H1 (cell line): ENCODE measurements around the gene LRRC18. TPM values are rescaled to one million over a fixed set of nuclear protein-coding genes. Genes with fewer than 3 reads are reported as not detected.

ENCODE experiments used
- CTCF ChIA-PET: fragments of 300-600 bp; sonication (Branson Sonifier 250); formaldehyde crosslinking; loops from one replicate; lab custom pipeline; 2021; ENCODE audit not compliant: partially characterized antibody; lab: Charles Lee
- POLR2A ChIA-PET: fragments of 300-600 bp; sonication (Branson Sonifier 250); formaldehyde crosslinking; loops from one replicate; lab custom pipeline; 2021; ENCODE audit warnings: inconsistent platforms; ENCODE audit not compliant: partially characterized antibody; lab: Charles Lee
- DNase-seq, 2 experiments: peaks; one replicate each; pipeline versions ENCODE4 v3.0.0 to v3.0.0-alpha.2; 2010 to 2022; ENCODE audit warnings: low spot score in 2 of 2, low read depth in 1 of 2, mixed read lengths in 1 of 2
- FAIRE-seq: peaks from 2 replicates; lab custom pipeline; 2011; peaks lifted over from hg19 to GRCh38; lab: Jason Lieb, UNC
- H2AFZ ChIP-seq: 2 replicates; pipeline ENCODE4 v1.8.1; 2012; ENCODE audit warnings: low read length, inconsistent platforms
- H2AK5ac ChIP-seq: 2 replicates; pipeline ENCODE4 v1.6.1; 2013; ENCODE audit warnings: low read depth, low read length
- H2BK120ac ChIP-seq: replicated peaks from 2 replicates; pipeline ENCODE3; 2013; ENCODE audit warnings: low read depth, low read length, inconsistent platforms
- H2BK12ac ChIP-seq: 2 replicates; pipeline ENCODE4 v1.6.1; 2013; ENCODE audit warnings: low read depth, low read length
- H2BK15ac ChIP-seq: 2 replicates; pipeline ENCODE4 v1.6.1; 2013; ENCODE audit warnings: low read length
- H2BK20ac ChIP-seq: 2 replicates; pipeline ENCODE4 v1.6.1; 2013; ENCODE audit warnings: low read length
- H2BK5ac ChIP-seq: 2 replicates; pipeline ENCODE4 v1.6.1; 2013; ENCODE audit warnings: low read depth, low read length
- H3K14ac ChIP-seq: 2 replicates; pipeline ENCODE4 v1.6.1; 2013; ENCODE audit warnings: inconsistent platforms; ENCODE audit not compliant: insufficient read length
- H3K18ac ChIP-seq: 2 replicates; pipeline ENCODE4 v1.6.1; 2013; ENCODE audit warnings: low read length; ENCODE audit errors: extremely low read depth
- H3K23ac ChIP-seq: 2 replicates; pipeline ENCODE4 v1.6.1; 2013; ENCODE audit warnings: inconsistent platforms; ENCODE audit not compliant: insufficient read length
- H3K23me2 ChIP-seq: 2 replicates; pipeline ENCODE4 v1.6.1; 2013; ENCODE audit warnings: low read depth, low read length
- H3K27ac ChIP-seq: 2 replicates; pipeline ENCODE4 v1.6.1; 2011; ENCODE audit warnings: low read depth, low read length, inconsistent platforms
- H3K27me3 ChIP-seq, 4 experiments: replicated peaks in 1 of 4; 1 replicate in 1 of 4; 2 replicates in 3 of 4; pipeline versions ENCODE4 v1.6.1 to v1.8.1; 2011 to 2013; ENCODE audit warnings: low read length in 3 of 4, mild to moderate bottlenecking in 3 of 4, inconsistent platforms in 2 of 4, mixed read lengths in 2 of 4, moderate library complexity in 1 of 4; ENCODE audit not compliant: control insufficient read depth in 3 of 4, insufficient read depth in 3 of 4; ENCODE audit errors: extremely low read depth in 1 of 4
- H3K36me3 ChIP-seq, 4 experiments: 2 replicates each; pipeline versions ENCODE4 v1.6.1 to v1.8.1; 2011 to 2013; ENCODE audit warnings: mild to moderate bottlenecking in 4 of 4, low read length in 3 of 4, moderate library complexity in 2 of 4, control low read depth in 1 of 4, inconsistent platforms in 1 of 4; ENCODE audit not compliant: insufficient read depth in 4 of 4, control insufficient read depth in 2 of 4
- H3K4ac ChIP-seq: replicated peaks from 2 replicates; pipeline ENCODE3; 2013; ENCODE audit warnings: low read length, low read depth, mixed read lengths, inconsistent platforms; ENCODE audit not compliant: insufficient read length
- H3K4me1 ChIP-seq, 4 experiments: replicated peaks in 1 of 4; 1 replicate in 1 of 4; 2 replicates in 3 of 4; pipeline versions ENCODE4 v1.6.1 to v1.8.1; 2011 to 2013; ENCODE audit warnings: low read length in 3 of 4, inconsistent platforms in 2 of 4, mixed read lengths in 1 of 4; ENCODE audit not compliant: insufficient read depth in 4 of 4, control insufficient read depth in 3 of 4
- H3K4me2 ChIP-seq, 2 experiments: 2 replicates each; pipeline versions ENCODE4 v1.6.1 to v1.8.1; 2011 to 2013; ENCODE audit warnings: low read depth in 2 of 2, low read length in 2 of 2, control low read depth in 1 of 2, inconsistent platforms in 1 of 2, mild to moderate bottlenecking in 1 of 2; ENCODE audit not compliant: insufficient read depth in 1 of 2
- H3K4me3 ChIP-seq, 4 experiments: fragments of 200-600, 300-600 bp in 1 of 4; sonication (generic), shearing (Covaris generic), sonication (Bioruptor Twin) in 1 of 4; 2 replicates each; pipeline versions ENCODE4 v1.5.1 to v1.8.1; 2011 to 2016; ENCODE audit warnings: low read length in 4 of 4, low read depth in 3 of 4, control low read depth in 2 of 4, inconsistent platforms in 2 of 4, mild to moderate bottlenecking in 2 of 4, mixed read lengths in 1 of 4, moderate library complexity in 1 of 4; ENCODE audit not compliant: insufficient read depth in 2 of 4; ENCODE audit errors: extremely low read depth in 1 of 4
- H3K56ac ChIP-seq: replicated peaks from 2 replicates; pipeline ENCODE3; 2013; ENCODE audit warnings: low read depth, mild to moderate bottlenecking, mixed read lengths, low read length, inconsistent platforms; ENCODE audit not compliant: insufficient read length
- H3K79me1 ChIP-seq: 2 replicates; pipeline ENCODE4 v1.6.1; 2013; ENCODE audit warnings: low read depth, low read length, control low read depth
- H3K79me2 ChIP-seq, 2 experiments: 2 replicates each; pipeline versions ENCODE4 v1.6.1 to v1.8.1; 2012 to 2013; ENCODE audit warnings: low read length in 2 of 2, mild to moderate bottlenecking in 2 of 2, inconsistent platforms in 1 of 2; ENCODE audit not compliant: insufficient read depth in 2 of 2, control insufficient read depth in 1 of 2
- H3K9ac ChIP-seq, 4 experiments: replicated peaks in 1 of 4; 1 replicate in 1 of 4; 2 replicates in 3 of 4; pipeline versions ENCODE4 v1.6.1 to v1.8.1; 2011 to 2013; ENCODE audit warnings: low read depth in 3 of 4, low read length in 3 of 4, control low read depth in 2 of 4, mild to moderate bottlenecking in 2 of 4, moderate library complexity in 2 of 4, inconsistent platforms in 1 of 4; ENCODE audit errors: extremely low read depth in 1 of 4
- H3K9me3 ChIP-seq, 2 experiments: 2 replicates each; pipeline versions ENCODE4 v1.6.1 to v1.8.1; 2012 to 2013; ENCODE audit warnings: mild to moderate bottlenecking in 2 of 2, moderate library complexity in 2 of 2, control low read depth in 1 of 2, inconsistent platforms in 1 of 2, low read depth in 1 of 2, low read length in 1 of 2, mixed read lengths in 1 of 2; ENCODE audit not compliant: insufficient read depth in 2 of 2
- H4K20me1 ChIP-seq, 2 experiments: replicated peaks in 1 of 2; 2 replicates each; pipeline versions ENCODE3 to v1.8.1; 2011 to 2013; ENCODE audit warnings: inconsistent platforms in 2 of 2, low read length in 2 of 2, mild to moderate bottlenecking in 1 of 2; ENCODE audit not compliant: insufficient read depth in 2 of 2, control insufficient read depth in 1 of 2
- H4K5ac ChIP-seq: 2 replicates; pipeline ENCODE4 v1.6.1; 2013; ENCODE audit warnings: low read length, low read depth, mixed read lengths, inconsistent platforms; ENCODE audit not compliant: insufficient read length
- H4K8ac ChIP-seq: 2 replicates; pipeline ENCODE4 v1.8.0; 2013; ENCODE audit warnings: mild to moderate bottlenecking, moderate library complexity, low read length, inconsistent platforms; ENCODE audit not compliant: insufficient read depth; ENCODE audit errors: extremely low read depth
- H4K91ac ChIP-seq: replicated peaks from 2 replicates; pipeline ENCODE3; 2013; ENCODE audit warnings: low read length, mixed read lengths, inconsistent platforms; ENCODE audit not compliant: insufficient read length
- ASH2L ChIP-seq: fragments of 200-600, 300-600 bp; sonication (generic); IDR thresholded peaks from one replicate; pipeline ENCODE4 v1.7.1; 2017; ENCODE audit warnings: low read length
- CEBPB ChIP-seq: IDR thresholded peaks from 2 replicates; pipeline ENCODE4 v1.6.1; 2012; ENCODE audit warnings: low read depth, low read length
- CTCF ChIP-seq, 3 experiments: IDR thresholded peaks; 1 replicate in 2 of 3; 2 replicates in 1 of 3; pipeline versions ENCODE4 v1.5.1 to v1.6.1; 2011; ENCODE audit warnings: low read length in 3 of 3, mild to moderate bottlenecking in 3 of 3, inconsistent platforms in 2 of 3, low read depth in 1 of 3, moderate library complexity in 1 of 3; ENCODE audit not compliant: insufficient read depth in 1 of 3; ENCODE audit errors: control extremely low read depth in 1 of 3
- FOSL1 ChIP-seq: IDR thresholded peaks from 2 replicates; pipeline ENCODE4 v1.6.1; 2011; ENCODE audit warnings: mild to moderate bottlenecking, low read depth, low read length, moderate library complexity; ENCODE audit not compliant: insufficient read depth
- RNF2 ChIP-seq: fragments of 200-900, 300-1000 bp; sonication (generic); IDR thresholded peaks from 2 replicates; pipeline ENCODE4 v1.7.1; 2016; ENCODE audit warnings: borderline replicate concordance, low read depth, mild to moderate bottlenecking, antibody characterized with exemption, low read length; ENCODE audit not compliant: poor library complexity, severe bottlenecking; ENCODE audit errors: missing control alignments
- SAP30 ChIP-seq: fragments of 300-600 bp; sonication (generic); IDR thresholded peaks from 2 replicates; pipeline ENCODE4 v1.7.1; 2012; ENCODE audit warnings: low read length, moderate library complexity, mild to moderate bottlenecking, inconsistent platforms; ENCODE audit not compliant: insufficient read depth, insufficient replicate concordance
- SIRT6 ChIP-seq: IDR thresholded peaks from one replicate; pipeline ENCODE4 v1.7.1; 2012; ENCODE audit warnings: low read length, inconsistent platforms
- SP1 ChIP-seq: IDR thresholded peaks from 2 replicates; pipeline ENCODE4 v1.6.1; 2011; ENCODE audit warnings: low read depth, low read length
- TEAD4 ChIP-seq: IDR thresholded peaks from 2 replicates; pipeline ENCODE4 v1.6.1; 2012; ENCODE audit warnings: low read depth, low read length, inconsistent platforms, mixed read lengths
- WGBS, 2 experiments: shearing (Covaris generic) in 1 of 2; methylation state at CpG; one replicate each; pipeline versions ENCODE4 v1.1.6 to v1.1.7; 2013 to 2015; ENCODE audit warnings: low lambda C conversion rate in 2 of 2, mixed read lengths in 2 of 2, inconsistent platforms in 1 of 2, low coverage in 1 of 2, missing lambda C conversion rate in 1 of 2; ENCODE audit not compliant: insufficient replicate concordance in 2 of 2, insufficient coverage in 1 of 2, insufficient read length in 1 of 2; ENCODE audit errors: extremely low coverage in 1 of 2, missing lambda C conversion rate in 1 of 2; 5-methylcytosine and 5-hydroxymethylcytosine counted together
- polyA plus RNA-seq, 7 experiments: library from polyadenylated mRNA; depleted of rRNA in 3 of 7; stranded (reverse) in 5 of 7; unstranded in 2 of 7; fragments of >200 nt in 5 of 7; fragments of 200-250 nt in 2 of 7; gene quantifications; 1 replicate in 5 of 7; 2 replicates in 1 of 7; 4 replicates in 1 of 7; pipeline versions ENCODE4 v1.2.1 to v1.2.3, GENCODE V29; 2011 to 2013; ENCODE audit warnings: missing spikeins in 2 of 7, mixed read lengths in 2 of 7
- total RNA-seq: library from RNA; stranded (reverse); fragmentation: NEBNext Ultra II Directional; extraction: Animal tissue kit (Norgen Biotek cat#: 25700); gene quantifications from 2 replicates; pipeline ENCODE4 v1.2.1, GENCODE V29; 2021
- TF ChIP-seq, protein P1 (sequence below): IDR thresholded peaks from 2 replicates; pipeline ENCODE4 v1.6.1; 2011; ENCODE audit warnings: low read length, improper control_type of control experiment

The LRRC18 gene
- total and polyA plus RNA-seq, 2 of the 8 experiments (the other 6 are each of a cell fraction or from before 2014, with no cell fraction given) = not detected

GRCh38 chr10:48881937-48882336, 57.7 kb downstream of the LRRC18 start:
- peaks cover 0 to 2% (median 0%) of the 10 kb centered on the region in 4 experiments; a peak in 1 of 7 replicates for H3K4me1 ChIP-seq
- H2BK20ac ChIP-seq = no peak overlapping the region
- H3K9me3 ChIP-seq = no peaks in the 10 kb centered on the region
- H3K56ac ChIP-seq = no peak overlapping the region
- no CpG with 5 or more reads among the region's 1 CpG for WGBS, 2 experiments
- no peak overlapping the region for H4K91ac ChIP-seq
- H2AK5ac ChIP-seq = no peak overlapping the region
- no peak overlapping the region for H4K8ac ChIP-seq
- no peak overlapping the region for H3K27ac ChIP-seq
- H2BK12ac ChIP-seq = no peak overlapping the region
- H2AFZ ChIP-seq = no peak overlapping the region
- H3K36me3 ChIP-seq = no peaks in the 10 kb centered on the region
- H3K79me1 ChIP-seq = no peaks in the 10 kb centered on the region
- no peaks in the 10 kb centered on the region for H4K20me1 ChIP-seq
- H3K23ac ChIP-seq = no peak overlapping the region
- no peak overlapping the region for H2BK120ac ChIP-seq
- H3K18ac ChIP-seq = no peak overlapping the region
- H3K9ac ChIP-seq = no peak overlapping the region
- H3K4ac ChIP-seq = no peak overlapping the region
- H3K4me2 ChIP-seq = no peak overlapping the region
- no peak overlapping the region for H2BK15ac ChIP-seq
- CTCF ChIA-PET = interaction anchor here (1.1 to 1.8 kb wide), 4 partner anchors 16 to 637 kb away, joined by 3 to 7 read pairs (median 4); no protein-coding TSS in a partner anchor
- no peak overlapping the region for H4K5ac ChIP-seq
- POLR2A ChIA-PET = no interaction called here
- DNase-seq (no peak), FAIRE-seq (no peak)
- H2BK5ac ChIP-seq = no peak overlapping the region
- no peaks in the 10 kb centered on the region for H3K27me3 ChIP-seq
- no peaks in the 10 kb centered on the region for H3K79me2 ChIP-seq
- no peaks in the 10 kb centered on the region for H3K23me2 ChIP-seq
- H3K14ac ChIP-seq = no peak overlapping the region
- no peak overlapping the region for H3K4me3 ChIP-seq
- no peak for TF ChIP-seq SAP30
- no peak for TF ChIP-seq CEBPB
- TF ChIP-seq, protein P1, sequence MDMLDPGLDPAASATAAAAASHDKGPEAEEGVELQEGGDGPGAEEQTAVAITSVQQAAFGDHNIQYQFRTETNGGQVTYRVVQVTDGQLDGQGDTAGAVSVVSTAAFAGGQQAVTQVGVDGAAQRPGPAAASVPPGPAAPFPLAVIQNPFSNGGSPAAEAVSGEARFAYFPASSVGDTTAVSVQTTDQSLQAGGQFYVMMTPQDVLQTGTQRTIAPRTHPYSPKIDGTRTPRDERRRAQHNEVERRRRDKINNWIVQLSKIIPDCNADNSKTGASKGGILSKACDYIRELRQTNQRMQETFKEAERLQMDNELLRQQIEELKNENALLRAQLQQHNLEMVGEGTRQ = no peak
- TF ChIP-seq ASH2L = no peak
- no peak for TF ChIP-seq SIRT6
- TF ChIP-seq CTCF (IDR thresholded peaks at IDR 0.05; ENCODE audit: control extremely low read depth in 1 of 3, insufficient read depth in 1 of 3, low read depth in 1 of 3, low read length in 3 of 3) = no peak
- no peak for TF ChIP-seq SP1
- no peak for TF ChIP-seq RNF2
- TF ChIP-seq FOSL1 = no peak
- TF ChIP-seq TEAD4 = no peak
